Measurements from ENCODE around the gene ADAM20. TPM values are rescaled to one million over a fixed set of nuclear protein-coding genes. Genes with fewer than 3 reads are reported as not detected.
"Not testable (repeated sequence)": the region's sequence is repeated elsewhere in the genome, so short reads cannot be mapped to it uniquely, and the experiment has no call there.

ADAM20 gene
- total and polyA plus RNA-seq, 2 experiments from 2014 or later: 0.30 TPM; not detected in 1

DNA sequence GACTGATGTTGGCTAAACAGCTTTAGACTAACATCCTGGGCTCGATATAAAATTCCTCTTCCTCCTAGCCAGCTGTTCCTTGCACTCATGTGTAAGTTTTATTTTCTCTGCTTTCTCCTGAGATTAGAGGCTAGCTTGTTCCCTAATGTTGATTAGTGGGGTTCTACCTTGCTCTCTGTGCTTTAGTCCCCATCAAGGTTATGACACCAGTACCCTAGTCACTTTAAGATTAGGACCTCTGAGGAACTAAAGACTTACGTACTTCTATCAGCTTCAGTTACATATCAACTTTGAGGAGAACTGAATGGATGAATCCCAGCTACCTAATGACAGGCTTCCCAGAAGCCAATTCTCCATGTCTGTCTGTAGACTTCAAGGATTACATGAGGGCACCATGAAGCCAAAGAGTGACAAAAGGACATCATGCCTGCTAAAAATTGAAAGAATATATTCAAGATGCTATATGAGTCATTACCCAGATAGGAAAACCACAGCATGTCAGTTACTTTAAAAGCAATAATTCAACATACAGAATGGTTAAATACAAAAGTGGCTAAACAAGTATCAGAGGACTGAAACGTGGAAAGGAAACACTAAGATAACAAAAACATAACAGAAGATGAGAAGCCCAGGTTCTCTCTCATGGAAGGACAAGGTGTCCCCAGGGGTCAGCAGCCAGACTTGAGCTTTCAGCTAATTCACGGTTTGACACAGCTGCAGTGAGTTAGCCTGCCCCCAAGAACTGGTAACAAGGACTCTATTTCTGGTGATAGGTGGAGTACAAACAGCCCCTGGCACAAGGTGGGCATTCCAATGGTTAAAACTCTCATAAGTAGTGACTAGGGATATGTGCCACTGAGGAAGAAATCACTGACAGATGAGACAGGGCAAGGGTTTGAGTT is 20.4 kb downstream of the ADAM20 start:
- Histone ChIP-seq H3K9me2 (replicated peaks; ENCODE audit: insufficient read depth) (no peaks in the 10 kb centered on the region), H3K36me3 (replicated peaks; ENCODE audit: insufficient read depth, low read depth) (no peaks in the 10 kb centered on the region), H3K27me3 (no peaks in the 10 kb centered on the region), H3K4me1 (ENCODE audit: insufficient read depth) (no peaks in the 10 kb centered on the region), H3K9me3 (ENCODE audit: low read depth) (no peaks in the 10 kb centered on the region), H3K4me2 (no peak overlapping the region), H3K27ac (no peak overlapping the region), H4K20me1 (ENCODE audit: insufficient read depth, poor library complexity, severe bottlenecking) (no peaks in the 10 kb centered on the region), H3K4me3 (no peak overlapping the region), H2AFZ (no peak overlapping the region), H3K79me2 (no peaks in the 10 kb centered on the region)
- TF ChIP-seq EZH2phosphoT487 (IDR thresholded peaks at IDR 0.05; ENCODE audit: low read depth, severe bottlenecking, unreplicated experiment) (no peak), EZH2 (IDR thresholded peaks at IDR 0.05; ENCODE audit: borderline replicate concordance) (no peak)
- TF ChIP-seq, protein P1, sequence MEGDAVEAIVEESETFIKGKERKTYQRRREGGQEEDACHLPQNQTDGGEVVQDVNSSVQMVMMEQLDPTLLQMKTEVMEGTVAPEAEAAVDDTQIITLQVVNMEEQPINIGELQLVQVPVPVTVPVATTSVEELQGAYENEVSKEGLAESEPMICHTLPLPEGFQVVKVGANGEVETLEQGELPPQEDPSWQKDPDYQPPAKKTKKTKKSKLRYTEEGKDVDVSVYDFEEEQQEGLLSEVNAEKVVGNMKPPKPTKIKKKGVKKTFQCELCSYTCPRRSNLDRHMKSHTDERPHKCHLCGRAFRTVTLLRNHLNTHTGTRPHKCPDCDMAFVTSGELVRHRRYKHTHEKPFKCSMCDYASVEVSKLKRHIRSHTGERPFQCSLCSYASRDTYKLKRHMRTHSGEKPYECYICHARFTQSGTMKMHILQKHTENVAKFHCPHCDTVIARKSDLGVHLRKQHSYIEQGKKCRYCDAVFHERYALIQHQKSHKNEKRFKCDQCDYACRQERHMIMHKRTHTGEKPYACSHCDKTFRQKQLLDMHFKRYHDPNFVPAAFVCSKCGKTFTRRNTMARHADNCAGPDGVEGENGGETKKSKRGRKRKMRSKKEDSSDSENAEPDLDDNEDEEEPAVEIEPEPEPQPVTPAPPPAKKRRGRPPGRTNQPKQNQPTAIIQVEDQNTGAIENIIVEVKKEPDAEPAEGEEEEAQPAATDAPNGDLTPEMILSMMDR (IDR thresholded peaks at IDR 0.05; ENCODE audit: poor library complexity): no peak
- DNase-seq (ENCODE audit: low spot score): no peak
- WGBS (ENCODE audit: low lambda C conversion rate, missing lambda C conversion rate): 80% methylated on average over 4 of the region's 4 CpGs

DNA sequence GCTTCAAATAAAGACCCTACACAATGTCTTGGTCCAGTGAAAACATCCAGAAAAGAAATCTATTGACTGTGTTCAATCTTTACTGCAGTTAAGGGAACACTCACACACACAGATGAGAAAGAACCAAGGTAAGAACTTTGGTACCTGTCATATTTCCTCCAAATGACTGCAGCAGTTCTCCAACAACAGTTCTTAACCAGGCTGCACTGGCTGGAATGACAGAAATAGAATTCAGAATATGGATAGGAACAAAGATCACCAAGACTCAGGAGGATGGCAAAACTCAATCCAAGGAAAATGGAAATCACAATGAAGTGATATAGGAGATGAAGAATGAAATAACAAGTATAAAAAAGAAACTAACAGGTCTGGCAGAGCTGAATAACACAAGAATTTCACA is 36.6 kb downstream of the ADAM20 start:
- Histone ChIP-seq H3K27ac (no peak overlapping the region), H2AFZ (no peak overlapping the region), H4K20me1 (ENCODE audit: insufficient read depth, poor library complexity, severe bottlenecking) (no peaks in the 10 kb centered on the region), H3K4me2 (no peak overlapping the region), H3K9me3 (ENCODE audit: low read depth) (no peaks in the 10 kb centered on the region), H3K79me2 (no peaks in the 10 kb centered on the region), H3K36me3 (replicated peaks; ENCODE audit: insufficient read depth, low read depth) (no peaks in the 10 kb centered on the region), H3K4me3 (no peak overlapping the region), H3K9me2 (replicated peaks; ENCODE audit: insufficient read depth) (no peaks in the 10 kb centered on the region), H3K4me1 (ENCODE audit: insufficient read depth) (no peaks in the 10 kb centered on the region), H3K27me3 (no peaks in the 10 kb centered on the region)
- TF ChIP-seq, protein P1 (IDR thresholded peaks at IDR 0.05; ENCODE audit: poor library complexity): no peak
- no peak for TF ChIP-seq EZH2phosphoT487 (IDR thresholded peaks at IDR 0.05; ENCODE audit: low read depth, severe bottlenecking, unreplicated experiment)
- no peak for TF ChIP-seq EZH2 (IDR thresholded peaks at IDR 0.05; ENCODE audit: borderline replicate concordance)
- no peak for DNase-seq (ENCODE audit: low spot score)

DNA sequence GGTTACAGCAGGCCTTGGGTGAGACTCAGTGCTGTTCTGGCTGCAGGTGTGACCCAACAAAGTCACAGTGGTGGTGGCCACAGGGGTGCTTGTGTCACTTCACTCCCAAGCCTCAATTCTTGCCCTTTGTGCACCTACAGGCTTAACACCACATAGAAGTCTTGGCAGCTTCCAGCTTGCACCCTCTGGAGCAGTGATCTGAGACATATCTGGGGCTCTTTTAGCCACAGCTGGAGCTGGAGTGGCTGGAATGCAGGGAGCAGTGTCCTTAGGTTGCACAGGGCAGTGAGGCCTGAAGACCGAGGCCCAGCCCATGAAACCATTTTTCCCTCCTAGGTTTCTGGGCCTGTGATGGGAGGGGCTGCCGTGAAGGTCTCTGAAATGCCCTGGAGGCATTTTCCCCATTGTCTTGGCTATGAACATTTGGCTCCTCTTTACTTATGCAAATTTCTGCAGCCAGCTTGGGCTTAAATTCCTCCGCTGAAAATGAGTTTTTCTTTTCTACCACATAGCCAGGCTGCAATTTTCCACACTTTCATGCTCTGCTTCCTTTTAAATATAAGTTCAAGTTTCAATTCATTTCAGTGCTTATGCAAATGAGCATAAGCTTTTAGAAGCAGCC is 45.1 kb downstream of the ADAM20 start:
- DNase-seq (ENCODE audit: low spot score): no peak
- 87% methylated on average over 3 of the region's 3 CpGs for WGBS (ENCODE audit: low lambda C conversion rate, missing lambda C conversion rate)
- H3K27me3 ChIP-seq: no peaks in the 10 kb centered on the region
- H3K27ac ChIP-seq: no peak overlapping the region
- peaks cover 4% of the 10 kb centered on the region for H3K9me3 ChIP-seq (ENCODE audit: low read depth)
- no peak overlapping the region for H3K4me2 ChIP-seq
- H4K20me1 ChIP-seq (ENCODE audit: insufficient read depth, poor library complexity, severe bottlenecking): no peaks in the 10 kb centered on the region
- no peaks in the 10 kb centered on the region for H3K4me1 ChIP-seq (ENCODE audit: insufficient read depth)
- H3K36me3 ChIP-seq (replicated peaks; ENCODE audit: insufficient read depth, low read depth): no peaks in the 10 kb centered on the region
- H3K9me2 ChIP-seq (replicated peaks; ENCODE audit: insufficient read depth): no peaks in the 10 kb centered on the region
- no peak overlapping the region for H2AFZ ChIP-seq
- TF ChIP-seq, protein P1 (IDR thresholded peaks at IDR 0.05; ENCODE audit: poor library complexity): no peak
- TF ChIP-seq EZH2phosphoT487 (IDR thresholded peaks at IDR 0.05; ENCODE audit: low read depth, severe bottlenecking, unreplicated experiment) (no peak), EZH2 (IDR thresholded peaks at IDR 0.05; ENCODE audit: borderline replicate concordance) (no peak)
- H3K79me2 ChIP-seq: no peaks in the 10 kb centered on the region
- no peak overlapping the region for H3K4me3 ChIP-seq

DNA sequence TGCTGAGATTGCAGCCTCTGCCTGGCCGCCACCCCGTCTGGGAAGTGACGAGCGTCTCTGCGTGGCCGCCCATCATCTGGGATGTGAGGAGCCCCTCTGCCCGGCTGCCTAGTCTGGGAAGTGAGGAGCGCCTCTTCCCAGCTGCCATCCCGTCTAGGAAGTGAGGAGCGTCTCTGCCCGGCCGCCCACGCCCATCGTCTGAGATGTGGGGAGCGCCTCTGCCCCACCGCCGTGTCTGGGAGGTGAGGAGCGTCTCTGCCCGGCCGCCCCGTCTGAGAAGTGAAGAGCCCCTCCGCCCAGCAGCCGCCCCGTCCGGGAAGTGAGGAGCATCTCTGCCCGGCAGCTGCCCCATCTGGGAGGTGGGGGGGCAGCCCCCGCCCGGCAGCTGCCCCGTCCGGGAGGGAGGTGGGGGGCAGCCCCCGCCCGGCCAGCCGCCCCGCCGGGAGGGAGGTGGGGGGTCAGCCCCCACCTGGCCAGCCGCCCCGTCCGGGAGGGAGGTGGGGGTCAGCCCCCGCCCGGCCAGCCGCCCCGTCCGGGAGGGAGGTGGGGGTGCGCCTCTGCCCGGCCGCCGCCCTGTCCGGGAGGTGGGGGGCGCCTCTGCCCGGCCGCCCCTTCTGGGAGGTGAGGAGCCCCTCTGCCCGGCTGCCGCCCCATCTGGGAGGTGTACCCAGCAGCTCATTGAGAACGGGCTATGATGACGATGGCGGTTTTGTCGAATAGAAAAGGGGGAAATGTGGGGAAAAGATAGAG is 57.3 kb downstream of the ADAM20 start:
- not testable (repeated sequence) for DNase-seq (ENCODE audit: low spot score); H3K9me3 ChIP-seq (ENCODE audit: low read depth); H3K4me2 ChIP-seq; H3K4me1 ChIP-seq (ENCODE audit: insufficient read depth); H3K9me2 ChIP-seq (replicated peaks; ENCODE audit: insufficient read depth); H2AFZ ChIP-seq; H3K36me3 ChIP-seq (replicated peaks; ENCODE audit: insufficient read depth, low read depth); H4K20me1 ChIP-seq (ENCODE audit: insufficient read depth, poor library complexity, severe bottlenecking); H3K27ac ChIP-seq; H3K27me3 ChIP-seq; H3K4me3 ChIP-seq; H3K79me2 ChIP-seq
- WGBS (ENCODE audit: low lambda C conversion rate, missing lambda C conversion rate): 92% methylated on average over 24 of the region's 57 CpGs

DNA sequence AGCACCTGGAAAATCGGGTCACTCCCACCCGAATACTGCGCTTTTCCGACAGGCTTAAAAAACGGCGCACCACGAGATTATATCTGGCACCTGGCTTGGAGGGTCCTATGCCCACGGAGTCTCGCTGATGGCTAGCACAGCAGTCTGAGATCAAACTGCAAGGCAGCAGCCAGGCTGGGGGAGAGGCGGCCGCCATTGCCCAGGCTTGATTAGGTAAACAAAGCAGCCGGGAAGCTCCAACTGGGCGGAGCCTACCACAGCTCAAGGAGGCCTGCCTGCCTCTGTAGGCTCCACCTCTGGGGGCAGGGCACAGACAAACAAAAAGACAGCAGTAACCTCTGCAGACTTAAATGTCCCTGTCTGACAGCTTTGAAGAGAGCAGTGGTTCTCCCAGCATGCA is 59.3 kb downstream of the ADAM20 start:
- not testable (repeated sequence) for H4K20me1 ChIP-seq (ENCODE audit: insufficient read depth, poor library complexity, severe bottlenecking); H3K9me2 ChIP-seq (replicated peaks; ENCODE audit: insufficient read depth); H3K79me2 ChIP-seq; H2AFZ ChIP-seq; H3K4me1 ChIP-seq (ENCODE audit: insufficient read depth); H3K4me2 ChIP-seq; H3K9me3 ChIP-seq (ENCODE audit: low read depth); DNase-seq (ENCODE audit: low spot score); H3K36me3 ChIP-seq (replicated peaks; ENCODE audit: insufficient read depth, low read depth); H3K27ac ChIP-seq; H3K27me3 ChIP-seq; H3K4me3 ChIP-seq
- 90% methylated on average over 12 of the region's 13 CpGs for WGBS (ENCODE audit: low lambda C conversion rate, missing lambda C conversion rate)

Data from hepatocyte (in vitro differentiated cells).